Measurements from ENCODE around the gene EHD2. TPM values are rescaled to one million over a fixed set of nuclear protein-coding genes. Genes with fewer than 3 reads are reported as not detected.
A peak's percentile ranks its signal among the peaks of the same experiment; 100 is the strongest.
"Not testable (repeated sequence)": the region's sequence is repeated elsewhere in the genome, so short reads cannot be mapped to it uniquely, and the experiment has no call there.

Gene EHD2
- total and polyA plus RNA-seq, 12 donors: 5.8 to 170 (median 102) TPM

GRCh38 chr19:47745010-47745901, 32.0 kb downstream of the EHD2 start, which contains the start of gene NOP53:
Gene NOP53, plus strand, starts transcription at chr19:47745546. Its CDS starts 14 bp downstream, at chr19:47745560.
- peak; percentile 96 to 99 (median 97) for DNase-seq
- Histone ChIP-seq H3K27ac (peak within 1 kb of the TSS; percentile 95 to 98 (median 98)), H3K36me3 (replicated peaks in 1 of 2) (peaks cover 0 to 42% of the 10 kb centered on the region in 2 donors), H3K4me3 (peak within 1 kb of the TSS; percentile 69 to 90 (median 78)), H3K4me1 (replicated peaks in 1 of 2) (peaks cover 25 to 27% of the 10 kb centered on the region in 2 donors), H3K9me3 (replicated peaks in 1 of 3) (no peaks in the 10 kb centered on the region), H3K27me3 (no peaks in the 10 kb centered on the region)
- TF ChIP-seq POLR2A (IDR thresholded peaks at IDR 0.05) (peak; percentile 87 to 95), CTCF (IDR thresholded peaks at IDR 0.05) (peak in 3 of 6 experiments; percentile 18 to 31 (median 30))
- 4 to 5% (median 4%) methylated on average over 36 to 53 of the region's 53 CpGs for WGBS, 4 donors
- intact Hi-C loops (cut with DNase I): no loop called here

GRCh38 chr19:47746129-47746528, 32.9 kb downstream of the EHD2 start:
- H3K9me3 ChIP-seq (replicated peaks in 1 of 3); DNase-seq; intact Hi-C loops (cut with DNase I); H3K27me3 ChIP-seq: not testable (repeated sequence)
- H3K27ac ChIP-seq: peak overlapping the region in 2 of 5 donors; percentile 98
- H3K36me3 ChIP-seq (replicated peaks in 1 of 2): peaks cover 0 to 45% of the 10 kb centered on the region in 2 donors
- peak overlapping the region in 2 of 4 donors; percentile 69 to 84 for H3K4me3 ChIP-seq
- 50 to 68% (median 64%) methylated on average over 17 of the region's 17 CpGs for WGBS, 4 donors
- H3K4me1 ChIP-seq (replicated peaks in 1 of 2): peaks cover 25 to 27% of the 10 kb centered on the region in 2 donors

- Histone ChIP-seq H3K27ac (no peak overlapping the region), H3K9me3 (replicated peaks in 1 of 3) (no peaks in the 10 kb centered on the region), H3K27me3 (no peaks in the 10 kb centered on the region), H3K4me3 (no peak overlapping the region), H3K36me3 (replicated peaks in 1 of 2) (peaks cover 0 to 69% of the 10 kb centered on the region in 2 donors), H3K4me1 (replicated peaks in 1 of 2) (peaks cover 12 to 14% of the 10 kb centered on the region in 2 donors)
- TF ChIP-seq POLR2A (IDR thresholded peaks at IDR 0.05) (no peak), CTCF (IDR thresholded peaks at IDR 0.05) (no peak)
- no peak for DNase-seq
- WGBS, 4 donors: 85 to 95% (median 88%) methylated on average over 3 of the region's 3 CpGs
- intact Hi-C loops (cut with DNase I): no loop called here
Observed at GRCh38 chr19:47749326-47749725, 36.1 kb downstream of the EHD2 start.

GRCh38 chr19:47750752-47751151, 37.5 kb downstream of the EHD2 start:
- no peak overlapping the region for H3K27ac ChIP-seq
- no peaks in the 10 kb centered on the region for H3K9me3 ChIP-seq (replicated peaks in 1 of 3)
- no peak for DNase-seq
- peaks cover 12 to 13% of the 10 kb centered on the region in 2 donors for H3K4me1 ChIP-seq (replicated peaks in 1 of 2)
- no peak overlapping the region for H3K4me3 ChIP-seq
- no peak for TF ChIP-seq POLR2A (IDR thresholded peaks at IDR 0.05)
- TF ChIP-seq CTCF (IDR thresholded peaks at IDR 0.05): no peak
- H3K36me3 ChIP-seq (replicated peaks in 1 of 2): peaks cover 0 to 83% of the 10 kb centered on the region in 2 donors
- intact Hi-C loops (cut with DNase I): no loop called here
- WGBS, 4 donors: 85 to 93% (median 91%) methylated on average over 9 to 18 of the region's 18 CpGs
- H3K27me3 ChIP-seq: no peaks in the 10 kb centered on the region
